ENCODE results near the gene SYCP1.

Gene SYCP1, protein sequence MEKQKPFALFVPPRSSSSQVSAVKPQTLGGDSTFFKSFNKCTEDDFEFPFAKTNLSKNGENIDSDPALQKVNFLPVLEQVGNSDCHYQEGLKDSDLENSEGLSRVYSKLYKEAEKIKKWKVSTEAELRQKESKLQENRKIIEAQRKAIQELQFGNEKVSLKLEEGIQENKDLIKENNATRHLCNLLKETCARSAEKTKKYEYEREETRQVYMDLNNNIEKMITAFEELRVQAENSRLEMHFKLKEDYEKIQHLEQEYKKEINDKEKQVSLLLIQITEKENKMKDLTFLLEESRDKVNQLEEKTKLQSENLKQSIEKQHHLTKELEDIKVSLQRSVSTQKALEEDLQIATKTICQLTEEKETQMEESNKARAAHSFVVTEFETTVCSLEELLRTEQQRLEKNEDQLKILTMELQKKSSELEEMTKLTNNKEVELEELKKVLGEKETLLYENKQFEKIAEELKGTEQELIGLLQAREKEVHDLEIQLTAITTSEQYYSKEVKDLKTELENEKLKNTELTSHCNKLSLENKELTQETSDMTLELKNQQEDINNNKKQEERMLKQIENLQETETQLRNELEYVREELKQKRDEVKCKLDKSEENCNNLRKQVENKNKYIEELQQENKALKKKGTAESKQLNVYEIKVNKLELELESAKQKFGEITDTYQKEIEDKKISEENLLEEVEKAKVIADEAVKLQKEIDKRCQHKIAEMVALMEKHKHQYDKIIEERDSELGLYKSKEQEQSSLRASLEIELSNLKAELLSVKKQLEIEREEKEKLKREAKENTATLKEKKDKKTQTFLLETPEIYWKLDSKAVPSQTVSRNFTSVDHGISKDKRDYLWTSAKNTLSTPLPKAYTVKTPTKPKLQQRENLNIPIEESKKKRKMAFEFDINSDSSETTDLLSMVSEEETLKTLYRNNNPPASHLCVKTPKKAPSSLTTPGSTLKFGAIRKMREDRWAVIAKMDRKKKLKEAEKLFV
- long read RNA-seq, result 0 reads

DNA sequence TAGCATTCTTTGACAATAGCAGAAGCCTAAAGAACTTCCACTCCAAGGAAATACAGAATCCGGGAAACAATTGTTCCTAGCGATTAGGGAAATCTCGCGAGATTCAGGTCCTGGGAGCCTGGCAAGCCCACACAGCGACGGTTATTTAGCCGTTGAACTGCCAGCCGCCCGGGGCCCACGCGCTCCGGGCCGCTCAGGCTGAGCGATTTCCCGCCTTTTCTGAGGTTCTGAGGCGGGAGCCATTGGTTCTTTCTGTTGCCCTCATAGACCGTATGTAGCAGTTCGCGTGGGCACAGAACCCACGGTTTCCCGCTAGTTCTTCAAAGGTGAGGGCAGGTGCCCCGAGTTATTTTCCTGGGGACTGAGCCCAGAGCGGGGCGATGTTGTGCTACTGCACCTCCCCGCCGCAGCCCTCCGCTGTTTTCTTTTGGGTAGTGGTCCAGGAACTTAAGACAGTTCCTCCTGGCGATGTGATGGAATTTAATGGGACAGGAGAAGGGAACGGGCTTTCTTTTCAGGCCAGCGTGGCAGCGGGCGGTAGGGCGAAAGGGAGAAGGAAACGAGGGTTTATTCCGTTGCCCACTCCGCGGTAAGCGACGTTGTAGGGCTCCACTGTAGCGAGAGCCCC, at the start of gene SYCP1:
Gene SYCP1 (plus strand): TSS at position 171 of the 628 bp plus-strand sequence. CDS start 602 bp downstream, outside the sequence.
- Histone ChIP-seq H3K4me3 (replicated peaks; ENCODE audit: insufficient read depth, low read length) (no peak within 1 kb of the TSS), H3K27me3 (ENCODE audit: insufficient read depth, poor library complexity, severe bottlenecking) (peaks cover 6% of the 10 kb centered on the region), H3K27ac (replicated peaks) (no peak within 1 kb of the TSS)
- DNase-seq (ENCODE audit: low read depth in 1 of 2, low spot score in 1 of 2), result no peak
- no peak for TF ChIP-seq POLR2AphosphoS5 (IDR thresholded peaks at IDR 0.05; ENCODE audit: low read depth)
- TF ChIP-seq, protein P1, sequence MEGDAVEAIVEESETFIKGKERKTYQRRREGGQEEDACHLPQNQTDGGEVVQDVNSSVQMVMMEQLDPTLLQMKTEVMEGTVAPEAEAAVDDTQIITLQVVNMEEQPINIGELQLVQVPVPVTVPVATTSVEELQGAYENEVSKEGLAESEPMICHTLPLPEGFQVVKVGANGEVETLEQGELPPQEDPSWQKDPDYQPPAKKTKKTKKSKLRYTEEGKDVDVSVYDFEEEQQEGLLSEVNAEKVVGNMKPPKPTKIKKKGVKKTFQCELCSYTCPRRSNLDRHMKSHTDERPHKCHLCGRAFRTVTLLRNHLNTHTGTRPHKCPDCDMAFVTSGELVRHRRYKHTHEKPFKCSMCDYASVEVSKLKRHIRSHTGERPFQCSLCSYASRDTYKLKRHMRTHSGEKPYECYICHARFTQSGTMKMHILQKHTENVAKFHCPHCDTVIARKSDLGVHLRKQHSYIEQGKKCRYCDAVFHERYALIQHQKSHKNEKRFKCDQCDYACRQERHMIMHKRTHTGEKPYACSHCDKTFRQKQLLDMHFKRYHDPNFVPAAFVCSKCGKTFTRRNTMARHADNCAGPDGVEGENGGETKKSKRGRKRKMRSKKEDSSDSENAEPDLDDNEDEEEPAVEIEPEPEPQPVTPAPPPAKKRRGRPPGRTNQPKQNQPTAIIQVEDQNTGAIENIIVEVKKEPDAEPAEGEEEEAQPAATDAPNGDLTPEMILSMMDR (IDR thresholded peaks at IDR 0.05; ENCODE audit: insufficient read depth, low read length), result no peak
- TF ChIP-seq SPI1 (IDR thresholded peaks at IDR 0.05; ENCODE audit: borderline replicate concordance, low read depth), result no peak
- TF ChIP-seq, protein P2, sequence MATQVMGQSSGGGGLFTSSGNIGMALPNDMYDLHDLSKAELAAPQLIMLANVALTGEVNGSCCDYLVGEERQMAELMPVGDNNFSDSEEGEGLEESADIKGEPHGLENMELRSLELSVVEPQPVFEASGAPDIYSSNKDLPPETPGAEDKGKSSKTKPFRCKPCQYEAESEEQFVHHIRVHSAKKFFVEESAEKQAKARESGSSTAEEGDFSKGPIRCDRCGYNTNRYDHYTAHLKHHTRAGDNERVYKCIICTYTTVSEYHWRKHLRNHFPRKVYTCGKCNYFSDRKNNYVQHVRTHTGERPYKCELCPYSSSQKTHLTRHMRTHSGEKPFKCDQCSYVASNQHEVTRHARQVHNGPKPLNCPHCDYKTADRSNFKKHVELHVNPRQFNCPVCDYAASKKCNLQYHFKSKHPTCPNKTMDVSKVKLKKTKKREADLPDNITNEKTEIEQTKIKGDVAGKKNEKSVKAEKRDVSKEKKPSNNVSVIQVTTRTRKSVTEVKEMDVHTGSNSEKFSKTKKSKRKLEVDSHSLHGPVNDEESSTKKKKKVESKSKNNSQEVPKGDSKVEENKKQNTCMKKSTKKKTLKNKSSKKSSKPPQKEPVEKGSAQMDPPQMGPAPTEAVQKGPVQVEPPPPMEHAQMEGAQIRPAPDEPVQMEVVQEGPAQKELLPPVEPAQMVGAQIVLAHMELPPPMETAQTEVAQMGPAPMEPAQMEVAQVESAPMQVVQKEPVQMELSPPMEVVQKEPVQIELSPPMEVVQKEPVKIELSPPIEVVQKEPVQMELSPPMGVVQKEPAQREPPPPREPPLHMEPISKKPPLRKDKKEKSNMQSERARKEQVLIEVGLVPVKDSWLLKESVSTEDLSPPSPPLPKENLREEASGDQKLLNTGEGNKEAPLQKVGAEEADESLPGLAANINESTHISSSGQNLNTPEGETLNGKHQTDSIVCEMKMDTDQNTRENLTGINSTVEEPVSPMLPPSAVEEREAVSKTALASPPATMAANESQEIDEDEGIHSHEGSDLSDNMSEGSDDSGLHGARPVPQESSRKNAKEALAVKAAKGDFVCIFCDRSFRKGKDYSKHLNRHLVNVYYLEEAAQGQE (IDR thresholded peaks at IDR 0.05; ENCODE audit: insufficient replicate concordance, low read depth), result no peak
- no peak for TF ChIP-seq GABPA (IDR thresholded peaks at IDR 0.05; ENCODE audit: low read depth)

DNA sequence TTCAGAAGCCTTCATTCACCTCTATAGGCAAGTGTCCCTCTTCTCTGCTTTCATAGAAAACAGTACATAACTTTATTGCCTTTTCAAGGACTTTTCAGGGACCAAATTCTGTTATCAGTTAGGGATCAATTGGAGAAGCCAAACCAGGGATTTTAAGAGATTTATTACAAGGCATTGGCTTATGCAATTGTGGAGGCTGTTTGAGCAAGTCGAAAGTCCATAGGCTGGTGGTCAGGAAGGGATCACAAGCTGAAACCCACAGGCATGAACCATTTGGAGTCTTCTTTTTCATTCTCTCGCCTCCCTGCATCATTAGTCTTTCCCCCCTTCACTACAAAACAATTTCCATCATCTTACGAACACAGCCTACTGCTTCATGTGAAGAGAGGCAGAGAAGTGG, 34.8 kb upstream of the SYCP1 start:
- Histone ChIP-seq H3K27me3 (ENCODE audit: insufficient read depth, poor library complexity, severe bottlenecking) (peaks cover 4% of the 10 kb centered on the region), H3K4me3 (replicated peaks; ENCODE audit: insufficient read depth, low read length) (no peak overlapping the region), H3K27ac (replicated peaks) (no peak overlapping the region)
- TF ChIP-seq POLR2AphosphoS5 (IDR thresholded peaks at IDR 0.05; ENCODE audit: low read depth) (no peak), GABPA (IDR thresholded peaks at IDR 0.05; ENCODE audit: low read depth) (no peak), SPI1 (IDR thresholded peaks at IDR 0.05; ENCODE audit: borderline replicate concordance, low read depth) (no peak)
- TF ChIP-seq, protein P1 (IDR thresholded peaks at IDR 0.05; ENCODE audit: insufficient read depth, low read length), result no peak
- TF ChIP-seq, protein P2 (IDR thresholded peaks at IDR 0.05; ENCODE audit: insufficient replicate concordance, low read depth), result no peak
- DNase-seq (ENCODE audit: low read depth in 1 of 2, low spot score in 1 of 2), result no peak

DNA sequence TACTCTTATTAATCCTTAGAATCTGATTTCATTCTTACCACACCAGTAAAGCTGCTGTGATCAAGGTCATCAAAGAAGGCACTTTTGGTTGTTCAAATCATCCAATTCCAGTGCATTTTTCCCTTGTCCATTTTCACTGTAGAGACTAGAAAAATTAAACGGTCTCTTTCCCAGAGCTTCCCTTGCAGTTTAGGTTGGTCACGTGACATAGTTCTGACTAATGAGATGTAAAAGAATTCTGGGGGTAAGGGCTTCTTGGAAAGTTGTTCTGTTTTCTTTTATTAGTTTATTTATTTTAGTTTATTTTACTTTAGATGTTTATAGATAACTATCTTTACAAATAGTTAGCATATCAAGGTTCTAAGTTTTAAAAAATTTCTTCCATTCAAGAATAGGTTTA, 34.3 kb upstream of the SYCP1 start:
- TF ChIP-seq, protein P2 (IDR thresholded peaks at IDR 0.05; ENCODE audit: insufficient replicate concordance, low read depth), result no peak
- TF ChIP-seq POLR2AphosphoS5 (IDR thresholded peaks at IDR 0.05; ENCODE audit: low read depth) (no peak), SPI1 (IDR thresholded peaks at IDR 0.05; ENCODE audit: borderline replicate concordance, low read depth) (no peak), GABPA (IDR thresholded peaks at IDR 0.05; ENCODE audit: low read depth) (no peak)
- TF ChIP-seq, protein P1 (IDR thresholded peaks at IDR 0.05; ENCODE audit: insufficient read depth, low read length), result no peak

More for the DNA sequence above, 34.3 kb upstream of the SYCP1 start:
- DNase-seq (ENCODE audit: low read depth in 1 of 2, low spot score in 1 of 2), result no peak
- Histone ChIP-seq H3K27ac (replicated peaks) (no peak overlapping the region), H3K4me3 (replicated peaks; ENCODE audit: insufficient read depth, low read length) (no peak overlapping the region), H3K27me3 (ENCODE audit: insufficient read depth, poor library complexity, severe bottlenecking) (peaks cover 4% of the 10 kb centered on the region)
